ENCODE data around the gene SLC12A7. TPM values are rescaled to one million over a fixed set of nuclear protein-coding genes. Genes with fewer than 3 reads are reported as not detected.

Gene SLC12A7
- total and polyA plus RNA-seq, 2 of the 13 experiments (the other 11 are each of a cell fraction or from before 2014, with no cell fraction given), result 14.0 to 18.5 TPM

- TF ChIP-seq GMEB1 (CRISPR knock-in tag; IDR thresholded peaks at IDR 0.05; ENCODE audit: borderline replicate concordance) (peak; percentile 27; the same call in 1 of the 2 replicates), ZSCAN21 (CRISPR knock-in tag; IDR thresholded peaks at IDR 0.05; ENCODE audit: borderline replicate concordance) (peak; percentile 68), POLR2G (IDR thresholded peaks at IDR 0.05; ENCODE audit: low read depth, low read length) (peak; percentile 79), ZNF781 (CRISPR knock-in tag; IDR thresholded peaks at IDR 0.05; ENCODE audit: borderline replicate concordance, not compliant biosample characterization) (no peak), ZNF687 (CRISPR knock-in tag; IDR thresholded peaks at IDR 0.05) (peak; percentile 99), STAG1 (CRISPR knock-in tag; IDR thresholded peaks at IDR 0.05) (peak; percentile 72), TP53 (CRISPR knock-in tag; conservative IDR thresholded peaks at IDR 0.05) (no peak), ZNF646 (CRISPR knock-in tag; IDR thresholded peaks at IDR 0.05) (peak; percentile 77; the same call in 1 of the 2 replicates), ZNF782 (CRISPR knock-in tag; IDR thresholded peaks at IDR 0.05; ENCODE audit: borderline replicate concordance) (peak; percentile 80; the same call in 1 of the 2 replicates), NFE2 (CRISPR knock-in tag; IDR thresholded peaks at IDR 0.05) (no peak)
These were observed 4.5 kb downstream of the SLC12A7 start (continued) for GRCh38 chr5:1107167-1108022.
